HL-60 (cell line): ENCODE measurements around the gene SEH1L.

ENCODE experiments used
- POLR2AphosphoS5 ChIP-seq: IDR thresholded peaks from 2 replicates; pipeline ENCODE4 v1.6.1; 2012; ENCODE audit warnings: low read depth
- TF ChIP-seq, protein P1 (sequence below): IDR thresholded peaks from one replicate; pipeline ENCODE4 v1.5.1; 2011; ENCODE audit warnings: low read length, control low read depth, inconsistent platforms; ENCODE audit not compliant: insufficient read depth
- TF ChIP-seq, protein P2 (sequence below): IDR thresholded peaks from 2 replicates; pipeline ENCODE4 v1.6.1; 2012; ENCODE audit warnings: low read depth; ENCODE audit not compliant: insufficient replicate concordance

DNA sequence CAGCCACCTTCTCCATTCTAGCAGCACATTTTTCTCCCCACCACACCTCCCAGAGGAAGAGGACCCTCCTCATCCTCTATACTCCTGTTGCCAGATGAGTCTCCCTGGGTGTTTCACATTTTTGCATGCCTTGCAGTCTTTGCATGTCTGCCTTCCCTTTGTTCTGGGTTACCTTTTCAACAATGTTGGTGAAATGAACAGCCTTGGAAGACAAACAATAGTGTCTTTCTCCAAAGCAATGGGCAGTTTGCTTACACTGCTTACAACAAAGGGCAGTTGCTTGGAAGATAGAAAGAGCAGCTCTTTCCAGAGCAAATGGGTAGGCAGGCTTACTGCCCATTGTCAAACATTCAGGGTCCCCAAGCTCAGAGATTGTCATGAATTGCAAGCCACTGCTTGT, 14.5 kb upstream of the SEH1L start:
- TF ChIP-seq POLR2AphosphoS5: no peak
- TF ChIP-seq, protein P1, sequence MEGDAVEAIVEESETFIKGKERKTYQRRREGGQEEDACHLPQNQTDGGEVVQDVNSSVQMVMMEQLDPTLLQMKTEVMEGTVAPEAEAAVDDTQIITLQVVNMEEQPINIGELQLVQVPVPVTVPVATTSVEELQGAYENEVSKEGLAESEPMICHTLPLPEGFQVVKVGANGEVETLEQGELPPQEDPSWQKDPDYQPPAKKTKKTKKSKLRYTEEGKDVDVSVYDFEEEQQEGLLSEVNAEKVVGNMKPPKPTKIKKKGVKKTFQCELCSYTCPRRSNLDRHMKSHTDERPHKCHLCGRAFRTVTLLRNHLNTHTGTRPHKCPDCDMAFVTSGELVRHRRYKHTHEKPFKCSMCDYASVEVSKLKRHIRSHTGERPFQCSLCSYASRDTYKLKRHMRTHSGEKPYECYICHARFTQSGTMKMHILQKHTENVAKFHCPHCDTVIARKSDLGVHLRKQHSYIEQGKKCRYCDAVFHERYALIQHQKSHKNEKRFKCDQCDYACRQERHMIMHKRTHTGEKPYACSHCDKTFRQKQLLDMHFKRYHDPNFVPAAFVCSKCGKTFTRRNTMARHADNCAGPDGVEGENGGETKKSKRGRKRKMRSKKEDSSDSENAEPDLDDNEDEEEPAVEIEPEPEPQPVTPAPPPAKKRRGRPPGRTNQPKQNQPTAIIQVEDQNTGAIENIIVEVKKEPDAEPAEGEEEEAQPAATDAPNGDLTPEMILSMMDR: no peak
- TF ChIP-seq, protein P2, sequence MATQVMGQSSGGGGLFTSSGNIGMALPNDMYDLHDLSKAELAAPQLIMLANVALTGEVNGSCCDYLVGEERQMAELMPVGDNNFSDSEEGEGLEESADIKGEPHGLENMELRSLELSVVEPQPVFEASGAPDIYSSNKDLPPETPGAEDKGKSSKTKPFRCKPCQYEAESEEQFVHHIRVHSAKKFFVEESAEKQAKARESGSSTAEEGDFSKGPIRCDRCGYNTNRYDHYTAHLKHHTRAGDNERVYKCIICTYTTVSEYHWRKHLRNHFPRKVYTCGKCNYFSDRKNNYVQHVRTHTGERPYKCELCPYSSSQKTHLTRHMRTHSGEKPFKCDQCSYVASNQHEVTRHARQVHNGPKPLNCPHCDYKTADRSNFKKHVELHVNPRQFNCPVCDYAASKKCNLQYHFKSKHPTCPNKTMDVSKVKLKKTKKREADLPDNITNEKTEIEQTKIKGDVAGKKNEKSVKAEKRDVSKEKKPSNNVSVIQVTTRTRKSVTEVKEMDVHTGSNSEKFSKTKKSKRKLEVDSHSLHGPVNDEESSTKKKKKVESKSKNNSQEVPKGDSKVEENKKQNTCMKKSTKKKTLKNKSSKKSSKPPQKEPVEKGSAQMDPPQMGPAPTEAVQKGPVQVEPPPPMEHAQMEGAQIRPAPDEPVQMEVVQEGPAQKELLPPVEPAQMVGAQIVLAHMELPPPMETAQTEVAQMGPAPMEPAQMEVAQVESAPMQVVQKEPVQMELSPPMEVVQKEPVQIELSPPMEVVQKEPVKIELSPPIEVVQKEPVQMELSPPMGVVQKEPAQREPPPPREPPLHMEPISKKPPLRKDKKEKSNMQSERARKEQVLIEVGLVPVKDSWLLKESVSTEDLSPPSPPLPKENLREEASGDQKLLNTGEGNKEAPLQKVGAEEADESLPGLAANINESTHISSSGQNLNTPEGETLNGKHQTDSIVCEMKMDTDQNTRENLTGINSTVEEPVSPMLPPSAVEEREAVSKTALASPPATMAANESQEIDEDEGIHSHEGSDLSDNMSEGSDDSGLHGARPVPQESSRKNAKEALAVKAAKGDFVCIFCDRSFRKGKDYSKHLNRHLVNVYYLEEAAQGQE: no peak
